Stomach (tissue), 9 donors: ENCODE data around the gene ZNF132. TPM values are rescaled to one million over a fixed set of nuclear protein-coding genes. Genes with fewer than 3 reads are reported as not detected.

Source experiments
- DNase-seq, 2 donors: peaks; one replicate each; pipeline versions ENCODE4 v3.0.0 to v3.0.0-alpha.2; 2013 to 2019
- H3K27ac ChIP-seq, 5 donors: fragments of 200-600 bp in 4 of 5; sonication (generic) in 4 of 5; one replicate each; pipeline ENCODE4 v1.5.1; 2013 to 2019; ENCODE audit warnings: mild to moderate bottlenecking in 1 of 5, moderate library complexity in 1 of 5
- H3K27me3 ChIP-seq, 3 donors: fragments of 200-600 bp; sonication (generic); one replicate each; pipeline ENCODE4 v1.5.1; 2017 to 2019; ENCODE audit warnings: mixed run types in 1 of 3
- H3K36me3 ChIP-seq, 4 donors: fragments of 200-600 bp; sonication (generic); 1 replicate in 3 of 4; 2 replicates in 1 of 4; pipeline ENCODE4 v1.5.1; 2016 to 2019
- H3K4me1 ChIP-seq, 4 donors: fragments of 200-600 bp; sonication (generic); one replicate each; pipeline ENCODE4 v1.5.1; 2016 to 2019
- H3K4me3 ChIP-seq, 4 donors: fragments of 200-600 bp; sonication (generic) in 3 of 4; one replicate each; pipeline ENCODE4 v1.5.1; 2016 to 2019; ENCODE audit warnings: mild to moderate bottlenecking in 1 of 4
- H3K9me3 ChIP-seq, 4 donors: fragments of 200-600 bp; sonication (generic); one replicate each; pipeline ENCODE4 v1.5.1; 2016 to 2019
- EP300 ChIP-seq: sonication (generic); formaldehyde crosslinking; IDR thresholded peaks from one replicate; pipeline ENCODE4 v1.6.1; 2017; ENCODE audit warnings: antibody characterized with exemption
- POLR2A ChIP-seq, 4 donors: fragments of 450-650 bp; IDR thresholded peaks; one replicate each; pipeline ENCODE4 v1.6.1; 2016; ENCODE audit warnings: antibody characterized with exemption in 4 of 4, control low read depth in 2 of 4, mild to moderate bottlenecking in 1 of 4, moderate library complexity in 1 of 4
- POLR2AphosphoS5 ChIP-seq, 3 donors: sonication (generic); formaldehyde crosslinking; IDR thresholded peaks; one replicate each; pipeline ENCODE4 v1.6.1; 2016; ENCODE audit warnings: antibody characterized with exemption in 3 of 3
- WGBS, 5 donors: extraction: QIAGEN DNeasy Blood & Tissue Kit in 3 of 5; methylation state at CpG; one replicate each; pipeline versions ENCODE4 v1.1.5 to v1.1.7; 2013 to 2018; 5-methylcytosine and 5-hydroxymethylcytosine counted together
- intact Hi-C: fragments of 100-400 bp; cut with DNase I; formaldehyde crosslinking; loops from one replicate; pipeline ENCODE4 v1.15.1; 2023; ENCODE audit warnings: low total_unique reads
- polyA plus RNA-seq, 3 donors: library from polyadenylated mRNA; stranded (reverse); fragments of 200-250 nt; gene quantifications; one replicate each; pipeline ENCODE4 v1.2.3, GENCODE V29; 2013
- total RNA-seq, 5 donors: library from RNA; depleted of rRNA; stranded (reverse); fragments of >200 nt; gene quantifications; one replicate each; pipeline versions ENCODE4 v1.1.0 to v1.2.3, GENCODE V29; 2014 to 2016
- TF ChIP-seq, protein P1 (sequence below), 7 experiments: fragments of 450-650 bp in 4 of 7; fragments of 200-600 bp in 3 of 7; sonication (generic) in 3 of 7; IDR thresholded peaks; one replicate each; pipeline ENCODE4 v1.5.1; 2016 to 2019; ENCODE audit warnings: antibody characterized with exemption in 7 of 7, control low read depth in 2 of 7, mild to moderate bottlenecking in 1 of 7
- donor health status: healthy with polysubstance abuse.
- donor health status: Bipolar disorder and iron deficiency.
- donor health status: healthy.

ZNF132 gene
- total and polyA plus RNA-seq, 8 donors = 0.68 to 8.9 (median 4.6) TPM

DNA sequence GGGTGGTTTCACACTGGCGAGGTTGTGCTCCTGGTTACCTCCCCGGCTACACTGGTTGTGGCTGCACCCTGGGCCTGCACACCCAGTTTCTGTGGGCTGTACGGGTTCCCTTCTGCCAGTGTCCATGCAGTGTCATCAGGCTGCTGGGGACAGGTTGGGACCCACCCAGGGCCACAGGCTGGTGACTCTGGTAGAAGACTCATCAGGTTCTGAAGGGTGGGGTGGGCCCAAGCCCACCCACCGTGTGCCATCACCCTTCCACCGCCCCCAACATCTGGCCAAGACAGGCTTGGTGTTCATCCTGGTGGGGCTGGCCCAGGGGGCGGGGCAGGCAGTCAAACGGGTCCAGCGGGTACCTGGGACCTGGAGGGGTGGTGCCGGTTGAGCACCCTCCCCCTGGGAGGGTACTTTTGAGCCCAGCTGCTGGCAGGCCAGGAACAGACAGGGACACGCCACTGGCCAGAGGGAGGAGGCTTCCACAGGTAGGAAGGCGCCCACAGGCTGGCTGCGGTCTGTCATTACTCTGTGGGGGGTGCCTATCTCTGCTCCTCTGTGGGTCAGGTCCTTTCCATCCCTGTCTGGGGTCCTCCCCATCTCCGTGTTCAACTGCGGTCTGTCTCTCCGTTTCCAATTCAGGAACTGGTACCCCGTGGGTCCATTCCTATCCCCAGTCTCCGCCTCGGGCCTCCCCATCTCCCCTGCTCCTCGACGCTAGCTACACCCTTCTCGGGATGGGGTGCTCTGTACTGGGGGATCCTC, 44.6 kb downstream of the ZNF132 start, which contains the start of gene RNF225:
Gene RNF225 (plus strand): TSS at position 437 of the 759 bp plus-strand sequence. CDS start 434 bp downstream, outside the sequence.
- intact Hi-C loops = no loop called here
- TF ChIP-seq EP300 (no peak), POLR2AphosphoS5 (IDR thresholded peaks at IDR 0.05) (peak in 1 of 3 donors; percentile 37)
- H3K4me1 ChIP-seq = peaks cover 14 to 50% (median 22%) of the 10 kb centered on the region in 4 donors
- H3K27me3 ChIP-seq = peaks cover 6 to 38% (median 13%) of the 10 kb centered on the region in 3 donors
- DNase-seq = peak in 1 of 2 donors; percentile 75
- WGBS, 5 donors = 18 to 27% (median 27%) methylated on average over 16 to 21 of the region's 21 CpGs
- no peak within 1 kb of the TSS for H3K27ac ChIP-seq
- H3K4me3 ChIP-seq = peak within 1 kb of the TSS in 2 of 4 donors; percentile 25 to 28
- peaks cover 42 to 49% (median 48%) of the 10 kb centered on the region in 4 donors for H3K36me3 ChIP-seq
- H3K9me3 ChIP-seq = no peaks in the 10 kb centered on the region

GRCh38 chr19:58394821-58395219, 45.1 kb downstream of the ZNF132 start:
- DNase-seq = no peak
- Histone ChIP-seq H3K4me1 (peaks cover 12 to 50% (median 23%) of the 10 kb centered on the region in 4 donors), H3K27ac (no peak overlapping the region), H3K9me3 (no peaks in the 10 kb centered on the region), H3K27me3 (peaks cover 6 to 38% (median 13%) of the 10 kb centered on the region in 3 donors), H3K36me3 (peaks cover 45 to 55% (median 54%) of the 10 kb centered on the region in 4 donors), H3K4me3 (no peak overlapping the region)
- WGBS, 5 donors = 43 to 69% (median 67%) methylated on average over 2 to 3 of the region's 3 CpGs
- TF ChIP-seq, protein P1, sequence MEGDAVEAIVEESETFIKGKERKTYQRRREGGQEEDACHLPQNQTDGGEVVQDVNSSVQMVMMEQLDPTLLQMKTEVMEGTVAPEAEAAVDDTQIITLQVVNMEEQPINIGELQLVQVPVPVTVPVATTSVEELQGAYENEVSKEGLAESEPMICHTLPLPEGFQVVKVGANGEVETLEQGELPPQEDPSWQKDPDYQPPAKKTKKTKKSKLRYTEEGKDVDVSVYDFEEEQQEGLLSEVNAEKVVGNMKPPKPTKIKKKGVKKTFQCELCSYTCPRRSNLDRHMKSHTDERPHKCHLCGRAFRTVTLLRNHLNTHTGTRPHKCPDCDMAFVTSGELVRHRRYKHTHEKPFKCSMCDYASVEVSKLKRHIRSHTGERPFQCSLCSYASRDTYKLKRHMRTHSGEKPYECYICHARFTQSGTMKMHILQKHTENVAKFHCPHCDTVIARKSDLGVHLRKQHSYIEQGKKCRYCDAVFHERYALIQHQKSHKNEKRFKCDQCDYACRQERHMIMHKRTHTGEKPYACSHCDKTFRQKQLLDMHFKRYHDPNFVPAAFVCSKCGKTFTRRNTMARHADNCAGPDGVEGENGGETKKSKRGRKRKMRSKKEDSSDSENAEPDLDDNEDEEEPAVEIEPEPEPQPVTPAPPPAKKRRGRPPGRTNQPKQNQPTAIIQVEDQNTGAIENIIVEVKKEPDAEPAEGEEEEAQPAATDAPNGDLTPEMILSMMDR (IDR thresholded peaks at IDR 0.05) = no peak
- TF ChIP-seq EP300 (no peak), POLR2A (IDR thresholded peaks at IDR 0.05) (no peak), POLR2AphosphoS5 (IDR thresholded peaks at IDR 0.05) (no peak)
- intact Hi-C loops = no loop called here

DNA sequence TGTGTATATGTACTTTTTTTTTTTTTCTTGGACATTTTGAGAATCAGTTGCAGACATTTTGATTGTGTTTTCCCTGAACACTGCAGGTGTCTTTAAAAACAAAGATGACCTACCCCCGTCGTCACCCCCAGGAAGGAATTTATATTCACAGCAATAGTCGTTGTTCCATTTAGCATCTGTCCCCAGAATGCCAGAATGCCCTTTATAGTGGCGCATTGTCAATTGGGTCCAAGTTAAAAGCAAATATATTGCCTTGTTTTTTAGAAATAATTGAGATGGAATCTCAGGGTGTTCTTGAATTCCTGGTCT, 46.3 kb downstream of the ZNF132 start:
- intact Hi-C loops = no loop called here
- Histone ChIP-seq H3K9me3 (no peaks in the 10 kb centered on the region), H3K4me1 (peaks cover 12 to 57% (median 33%) of the 10 kb centered on the region in 4 donors), H3K4me3 (no peak overlapping the region), H3K27ac (no peak overlapping the region), H3K27me3 (peaks cover 6 to 38% (median 13%) of the 10 kb centered on the region in 3 donors), H3K36me3 (peaks cover 53 to 67% (median 65%) of the 10 kb centered on the region in 4 donors)
- 85 to 89% (median 89%) methylated on average over 4 of the region's 4 CpGs for WGBS, 5 donors
- no peak for TF ChIP-seq POLR2A (IDR thresholded peaks at IDR 0.05)
- TF ChIP-seq EP300 = no peak
- TF ChIP-seq POLR2AphosphoS5 (IDR thresholded peaks at IDR 0.05) = no peak
- TF ChIP-seq, protein P1 (IDR thresholded peaks at IDR 0.05) = no peak
- no peak for DNase-seq

DNA sequence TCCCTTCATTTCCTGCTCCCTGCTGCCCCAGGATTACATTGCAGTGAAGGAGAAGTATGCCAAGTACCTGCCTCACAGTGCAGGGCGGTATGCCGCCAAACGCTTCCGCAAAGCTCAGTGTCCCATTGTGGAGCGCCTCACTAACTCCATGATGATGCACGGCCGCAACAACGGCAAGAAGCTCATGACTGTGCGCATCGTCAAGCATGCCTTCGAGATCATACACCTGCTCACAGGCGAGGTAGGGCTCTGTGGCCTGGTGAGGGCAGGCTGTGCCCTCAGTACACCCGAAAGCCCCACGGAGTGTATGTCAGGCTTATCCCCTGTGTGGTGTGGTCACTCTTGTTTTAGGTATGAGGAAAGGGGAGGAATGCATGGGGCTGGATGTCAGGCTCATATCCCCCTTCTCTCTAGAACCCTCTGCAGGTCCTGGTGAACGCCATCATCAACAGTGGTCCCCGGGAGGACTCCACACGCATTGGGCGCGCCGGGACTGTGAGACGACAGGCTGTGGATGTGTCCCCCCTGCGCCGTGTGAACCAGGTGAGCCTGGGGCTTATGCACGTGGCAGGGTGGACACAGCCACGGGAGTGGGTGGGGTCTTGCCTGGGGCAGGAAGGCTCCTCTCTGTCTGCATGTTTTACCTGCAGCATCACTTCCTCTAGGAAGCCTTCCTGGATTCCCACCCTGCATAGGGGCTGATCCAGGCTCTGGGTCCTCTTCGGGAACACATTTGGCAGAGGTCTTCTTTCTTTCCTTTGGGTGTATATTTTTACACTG, 46.8 kb downstream of the ZNF132 start:
- H3K27ac ChIP-seq = no peak overlapping the region
- H3K9me3 ChIP-seq = no peaks in the 10 kb centered on the region
- 92 to 94% (median 93%) methylated on average over 26 of the region's 26 CpGs for WGBS, 5 donors
- peaks cover 53 to 72% (median 71%) of the 10 kb centered on the region in 4 donors for H3K36me3 ChIP-seq
- no peak for DNase-seq
- H3K4me1 ChIP-seq = peaks cover 15 to 62% (median 38%) of the 10 kb centered on the region in 4 donors
- H3K4me3 ChIP-seq = no peak overlapping the region
- intact Hi-C loops = no loop called here
- H3K27me3 ChIP-seq = peaks cover 6 to 34% (median 13%) of the 10 kb centered on the region in 3 donors
- TF ChIP-seq POLR2AphosphoS5 (IDR thresholded peaks at IDR 0.05) (no peak), POLR2A (IDR thresholded peaks at IDR 0.05) (no peak), EP300 (no peak)
- TF ChIP-seq, protein P1 (IDR thresholded peaks at IDR 0.05) = no peak
